ENCODE measurements around the gene GJA8.

GJA8 gene

DNA sequence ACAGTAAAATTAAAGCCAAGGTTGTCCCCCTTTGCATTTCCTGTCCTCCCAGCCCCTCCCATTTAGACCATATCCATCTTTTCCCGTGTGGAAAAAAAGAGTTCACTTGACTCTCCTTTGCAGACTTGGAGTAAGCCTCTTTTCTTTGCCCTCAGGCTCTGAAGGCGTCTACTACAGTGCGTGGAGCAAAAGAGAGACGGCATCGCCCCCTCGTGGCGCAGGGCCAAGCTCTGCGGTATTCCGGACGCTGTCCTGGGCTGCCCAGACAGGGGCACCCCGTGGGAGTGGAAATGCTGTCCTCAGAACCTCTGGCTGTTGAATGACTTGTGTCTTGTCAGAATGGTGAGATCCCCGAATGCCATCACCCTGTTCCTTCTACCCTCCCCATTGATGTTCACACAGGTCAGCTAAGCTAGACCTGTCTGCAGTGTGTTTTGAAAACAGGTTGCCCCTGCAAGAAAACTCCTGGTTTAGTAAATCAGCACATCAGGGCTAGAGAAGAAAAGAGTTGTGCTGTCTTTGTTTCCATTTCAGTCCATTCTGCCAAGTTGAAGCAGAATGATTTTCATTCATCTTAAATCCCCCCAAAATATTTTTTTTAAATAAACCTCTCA is 12.3 kb upstream of the GJA8 start:
- H3K4me3 ChIP-seq (ENCODE audit: control insufficient read depth, low read depth, low read length), result no peak overlapping the region
- DNase-seq (ENCODE audit: low read depth), result no peak
- TF ChIP-seq, protein P1, sequence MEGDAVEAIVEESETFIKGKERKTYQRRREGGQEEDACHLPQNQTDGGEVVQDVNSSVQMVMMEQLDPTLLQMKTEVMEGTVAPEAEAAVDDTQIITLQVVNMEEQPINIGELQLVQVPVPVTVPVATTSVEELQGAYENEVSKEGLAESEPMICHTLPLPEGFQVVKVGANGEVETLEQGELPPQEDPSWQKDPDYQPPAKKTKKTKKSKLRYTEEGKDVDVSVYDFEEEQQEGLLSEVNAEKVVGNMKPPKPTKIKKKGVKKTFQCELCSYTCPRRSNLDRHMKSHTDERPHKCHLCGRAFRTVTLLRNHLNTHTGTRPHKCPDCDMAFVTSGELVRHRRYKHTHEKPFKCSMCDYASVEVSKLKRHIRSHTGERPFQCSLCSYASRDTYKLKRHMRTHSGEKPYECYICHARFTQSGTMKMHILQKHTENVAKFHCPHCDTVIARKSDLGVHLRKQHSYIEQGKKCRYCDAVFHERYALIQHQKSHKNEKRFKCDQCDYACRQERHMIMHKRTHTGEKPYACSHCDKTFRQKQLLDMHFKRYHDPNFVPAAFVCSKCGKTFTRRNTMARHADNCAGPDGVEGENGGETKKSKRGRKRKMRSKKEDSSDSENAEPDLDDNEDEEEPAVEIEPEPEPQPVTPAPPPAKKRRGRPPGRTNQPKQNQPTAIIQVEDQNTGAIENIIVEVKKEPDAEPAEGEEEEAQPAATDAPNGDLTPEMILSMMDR (IDR thresholded peaks at IDR 0.05; ENCODE audit: control insufficient read depth, insufficient read depth, low read depth, low read length, missing control alignments), result peak; percentile 23

DNA sequence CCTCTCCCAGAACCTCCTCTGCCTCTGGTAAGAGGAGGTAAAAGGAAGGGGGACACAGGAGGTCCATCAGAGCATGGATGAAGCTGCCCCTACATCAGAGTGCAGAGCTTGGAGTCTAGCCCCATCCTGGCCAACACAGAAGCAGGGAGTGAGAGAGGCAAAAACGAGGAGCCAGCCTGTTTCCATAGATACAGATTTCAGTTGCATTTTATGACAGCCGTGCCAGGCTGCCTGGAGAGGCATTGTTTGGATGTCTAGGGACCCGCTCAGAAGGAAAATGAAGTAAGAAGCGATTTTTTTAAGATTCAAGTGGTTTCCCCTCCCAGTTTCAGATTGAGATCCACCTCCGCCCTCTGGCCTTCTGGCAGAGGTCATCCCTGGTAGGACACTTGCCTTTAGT is 11.5 kb upstream of the GJA8 start:
- DNase-seq (ENCODE audit: low read depth), result no peak
- TF ChIP-seq, protein P1 (IDR thresholded peaks at IDR 0.05; ENCODE audit: control insufficient read depth, insufficient read depth, low read depth, low read length, missing control alignments), result no peak
- H3K4me3 ChIP-seq (ENCODE audit: control insufficient read depth, low read depth, low read length), result no peak overlapping the region

DNA sequence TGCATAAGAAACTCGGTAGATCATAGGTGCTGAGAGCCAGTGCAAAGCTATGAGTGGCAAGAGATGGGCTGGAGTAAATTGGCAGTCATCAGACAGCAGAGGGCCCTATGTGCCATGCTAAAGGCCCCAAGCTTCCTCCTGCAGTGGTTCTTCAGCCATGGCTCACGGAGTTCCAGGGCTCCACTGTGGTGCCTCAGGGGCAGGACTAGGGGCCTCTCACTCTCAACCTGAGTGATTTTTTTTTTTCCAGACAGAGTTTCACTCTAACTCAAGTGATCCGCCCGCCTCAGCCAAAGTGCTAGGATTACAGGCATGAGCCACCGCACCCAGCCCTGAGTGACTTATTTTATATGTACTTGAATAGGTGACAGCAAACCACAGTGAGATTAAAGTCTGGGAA is 10.4 kb upstream of the GJA8 start:
- TF ChIP-seq, protein P1 (IDR thresholded peaks at IDR 0.05; ENCODE audit: control insufficient read depth, insufficient read depth, low read depth, low read length, missing control alignments), result no peak
- DNase-seq (ENCODE audit: low read depth), result no peak
- no peak overlapping the region for H3K4me3 ChIP-seq (ENCODE audit: control insufficient read depth, low read depth, low read length)

DNA sequence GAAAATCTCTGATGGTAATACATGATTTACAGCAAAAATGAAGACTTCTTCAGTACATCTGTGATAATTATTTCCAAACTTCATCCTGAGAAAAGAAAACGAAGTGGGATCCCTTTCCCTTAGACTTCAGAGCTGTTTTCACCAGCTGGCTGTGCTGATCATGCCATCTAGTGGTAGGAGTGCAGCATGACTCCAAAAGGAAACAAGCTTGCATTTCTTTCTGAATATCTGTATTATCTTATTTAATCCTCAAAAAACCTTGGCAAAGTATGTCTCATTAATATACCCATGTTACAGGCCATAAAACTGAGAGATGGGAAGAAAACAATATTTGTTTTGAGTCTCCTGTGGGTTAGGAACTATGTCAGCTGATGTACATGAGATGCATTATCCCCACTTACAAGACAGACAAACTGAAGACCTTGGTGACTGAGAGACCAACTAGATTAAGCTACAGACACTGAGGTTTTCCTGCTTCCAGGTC is 9.8 kb upstream of the GJA8 start:
- no peak overlapping the region for H3K4me3 ChIP-seq (ENCODE audit: control insufficient read depth, low read depth, low read length)
- DNase-seq (ENCODE audit: low read depth), result peak; percentile 21

DNA sequence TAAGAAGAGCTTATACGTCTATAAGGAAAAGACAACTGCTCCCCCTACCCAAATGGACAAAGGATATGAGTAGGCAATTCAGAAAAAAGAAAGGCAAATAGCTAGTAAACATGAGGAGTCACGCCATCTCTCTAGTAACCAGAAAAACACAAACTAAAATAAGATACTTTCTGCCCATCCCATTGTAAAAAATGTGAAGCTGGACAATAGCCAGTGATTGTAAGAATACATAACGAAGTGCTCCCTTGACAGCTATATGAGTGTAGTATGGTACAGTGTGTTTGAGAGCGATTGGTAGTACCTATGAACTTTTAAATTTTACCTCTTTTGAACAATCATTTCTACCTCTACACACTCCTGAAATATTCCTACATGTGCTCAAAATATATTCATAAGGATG is 7.5 kb upstream of the GJA8 start:
- no peak for DNase-seq (ENCODE audit: low read depth)
- H3K4me3 ChIP-seq (ENCODE audit: control insufficient read depth, low read depth, low read length), result no peak overlapping the region
- TF ChIP-seq, protein P1 (IDR thresholded peaks at IDR 0.05; ENCODE audit: control insufficient read depth, insufficient read depth, low read depth, low read length, missing control alignments), result no peak

More for the DNA sequence above, 9.8 kb upstream of the GJA8 start:
- TF ChIP-seq, protein P1 (IDR thresholded peaks at IDR 0.05; ENCODE audit: control insufficient read depth, insufficient read depth, low read depth, low read length, missing control alignments), result peak; percentile 95

DNA sequence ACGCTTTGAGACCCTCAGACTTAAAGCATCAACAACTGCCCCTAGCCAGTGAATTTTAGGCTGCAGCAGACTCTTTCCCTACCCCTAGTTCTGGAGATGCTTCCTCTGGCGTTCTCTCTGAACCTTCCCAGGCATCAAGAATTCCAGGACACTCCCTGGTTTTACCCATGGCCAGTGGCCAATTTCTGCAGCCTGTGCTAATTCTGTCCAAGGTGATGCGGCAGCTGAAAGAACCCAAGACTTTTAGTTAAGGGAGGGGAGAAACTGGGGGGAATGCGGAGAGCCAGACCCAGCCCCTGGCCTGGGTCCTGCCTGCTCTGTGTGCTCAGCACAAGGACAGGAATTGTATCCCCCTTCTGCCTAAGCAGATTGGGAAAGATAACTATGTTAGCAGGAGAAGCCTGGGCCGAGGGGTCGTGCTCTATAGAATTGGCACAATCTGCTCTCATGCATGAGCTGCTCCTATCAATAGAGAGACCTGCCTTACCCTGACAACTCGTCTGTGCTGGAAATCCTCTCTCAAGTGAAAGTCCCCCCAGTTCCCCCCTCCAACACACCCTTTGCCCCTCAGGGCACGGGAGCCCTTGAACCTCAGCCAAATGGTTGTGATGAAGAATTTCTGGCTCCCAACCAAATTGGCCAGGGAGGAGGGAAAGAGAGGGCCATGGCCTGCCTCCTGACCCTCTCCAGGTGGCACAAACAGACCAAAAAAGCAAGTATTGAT is 5.4 kb upstream of the GJA8 start:
- TF ChIP-seq, protein P1 (IDR thresholded peaks at IDR 0.05; ENCODE audit: control insufficient read depth, insufficient read depth, low read depth, low read length, missing control alignments), result no peak
- no peak for DNase-seq (ENCODE audit: low read depth)
- no peak overlapping the region for H3K4me3 ChIP-seq (ENCODE audit: control insufficient read depth, low read depth, low read length)

Data from AG09309 (cell line).